Spinal cord (tissue), 10 donors: ENCODE data around the gene EFNA1. TPM values are rescaled to one million over a fixed set of nuclear protein-coding genes. Genes with fewer than 3 reads are reported as not detected.
"Not testable (repeated sequence)": the region's sequence is repeated elsewhere in the genome, so short reads cannot be mapped to it uniquely, and the experiment has no call there.

Experiments used
- DNase-seq, 6 donors: peaks; one replicate each; pipeline versions ENCODE4 v3.0.0 to v3.0.0-alpha.2; 2013 to 2015; ENCODE audit warnings: low spot score in 6 of 6, low read depth in 4 of 6
- H3K27ac ChIP-seq: one replicate; pipeline ENCODE4 v1.5.1; 2013; ENCODE audit warnings: low read depth, low read length, control low read depth
- H3K27me3 ChIP-seq: one replicate; pipeline ENCODE4 v1.6.1; 2013; ENCODE audit warnings: low read length; ENCODE audit not compliant: control insufficient read depth, insufficient read depth
- H3K36me3 ChIP-seq: one replicate; pipeline ENCODE4 v1.6.1; 2013; ENCODE audit warnings: low read length; ENCODE audit not compliant: control insufficient read depth, insufficient read depth
- H3K4me1 ChIP-seq: one replicate; pipeline ENCODE4 v1.6.1; 2013; ENCODE audit warnings: low read length; ENCODE audit not compliant: control insufficient read depth, insufficient read depth
- H3K4me3 ChIP-seq: one replicate; pipeline ENCODE4 v1.5.1; 2013; ENCODE audit warnings: low read depth, low read length, control low read depth
- H3K9me3 ChIP-seq: one replicate; pipeline ENCODE4 v1.6.1; 2013; ENCODE audit warnings: low read length; ENCODE audit not compliant: control insufficient read depth, insufficient read depth
- WGBS: methylation state at CpG from one replicate; pipeline ENCODE4 v1.1.5; 2013; ENCODE audit warnings: missing lambda C conversion rate; ENCODE audit not compliant: insufficient coverage; 5-methylcytosine and 5-hydroxymethylcytosine counted together
- polyA plus RNA-seq, 2 donors: library from polyadenylated mRNA; unstranded; fragments of 120-200 nt; gene quantifications; one replicate each; pipeline ENCODE4 v1.2.1, GENCODE V29; 2013; ENCODE audit not compliant: insufficient read length in 2 of 2
- total RNA-seq, 2 donors: library from RNA; depleted of rRNA in 1 of 2; stranded (reverse); fragments of 120-200 nt in 1 of 2; fragments of >200 nt in 1 of 2; gene quantifications; one replicate each; pipeline versions ENCODE4 v1.2.3 to v1.2.4, GENCODE V29; 2013 to 2014
- donor health status: healthy.

The EFNA1 gene
- total and polyA plus RNA-seq, 4 donors = 14.8 to 27.8 (median 20.6) TPM

DNA sequence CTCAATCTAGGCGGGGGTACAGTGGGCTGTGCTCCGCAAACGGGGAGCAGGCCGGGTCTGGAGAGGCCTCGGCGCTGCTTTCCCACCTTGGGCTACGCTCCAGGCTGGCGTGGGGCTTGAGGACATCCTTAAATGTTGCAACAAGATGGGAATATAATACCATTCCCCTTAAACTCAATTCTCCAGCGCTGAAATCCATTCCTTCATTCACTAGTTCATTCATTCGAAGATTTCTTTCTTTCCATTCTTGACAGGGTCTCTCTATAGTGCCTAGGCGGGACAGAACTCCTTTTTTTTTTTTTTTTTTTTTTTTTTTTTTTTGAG is 12.9 kb downstream of the EFNA1 start:
- Histone ChIP-seq H3K27ac (no peak overlapping the region), H3K4me1 (peaks cover 31% of the 10 kb centered on the region), H3K9me3 (no peaks in the 10 kb centered on the region), H3K36me3 (peaks cover 20% of the 10 kb centered on the region), H3K27me3 (no peaks in the 10 kb centered on the region), H3K4me3 (peak overlapping the region; percentile 91)
- 3% methylated on average over 7 of the region's 11 CpGs for WGBS
- DNase-seq = no peak

DNA sequence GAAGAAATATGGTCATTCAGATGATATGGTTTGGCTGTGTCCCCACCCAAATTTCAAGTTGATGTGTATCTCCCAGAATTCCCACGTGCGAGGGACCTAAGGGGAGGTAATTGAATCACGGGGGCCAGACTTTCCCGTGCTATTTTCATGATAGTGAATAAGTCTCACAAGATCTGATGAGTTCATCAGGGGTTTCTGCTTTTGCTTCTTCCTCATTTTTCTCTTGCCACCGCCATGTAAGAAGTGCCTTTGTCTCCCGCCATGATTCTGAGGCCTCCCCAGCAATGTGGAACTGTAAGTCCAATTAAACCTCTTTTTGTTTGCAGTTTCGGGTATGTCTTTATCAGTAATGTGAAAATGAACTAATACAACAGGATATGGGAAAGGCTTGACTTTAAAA is 14.1 kb downstream of the EFNA1 start:
- peaks cover 29% of the 10 kb centered on the region for H3K4me1 ChIP-seq
- no peak overlapping the region for H3K4me3 ChIP-seq
- H3K9me3 ChIP-seq = no peaks in the 10 kb centered on the region
- DNase-seq = no peak
- H3K36me3 ChIP-seq = peaks cover 20% of the 10 kb centered on the region
- no peak overlapping the region for H3K27ac ChIP-seq
- peaks cover 2% of the 10 kb centered on the region for H3K27me3 ChIP-seq
- 94% methylated on average over 3 of the region's 7 CpGs for WGBS

DNA sequence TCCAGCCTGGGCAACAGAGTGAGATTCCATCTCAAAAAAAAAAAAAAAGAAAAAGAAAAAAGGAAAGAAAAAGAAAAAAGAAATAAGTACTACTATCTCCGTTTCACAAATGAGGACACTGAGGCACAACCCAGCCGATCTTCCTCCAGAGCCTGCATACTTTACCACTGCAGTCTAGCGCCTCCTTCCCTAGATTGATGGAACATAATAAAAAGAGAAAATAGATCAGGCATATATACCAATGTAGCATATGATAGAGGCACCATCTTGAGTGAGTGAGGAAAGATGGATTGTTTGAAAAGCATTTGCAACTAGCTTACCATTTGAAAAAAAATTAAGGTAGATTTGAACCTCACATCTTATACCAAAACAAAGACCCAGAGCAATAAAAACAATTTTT is 17.8 kb downstream of the EFNA1 start:
- H3K27me3 ChIP-seq = peaks cover 2% of the 10 kb centered on the region
- no peak overlapping the region for H3K4me3 ChIP-seq
- no peak for DNase-seq
- H3K36me3 ChIP-seq = no peaks in the 10 kb centered on the region
- no CpG with 5 or more reads among the region's 3 CpGs for WGBS
- H3K4me1 ChIP-seq = peaks cover 5% of the 10 kb centered on the region
- no peaks in the 10 kb centered on the region for H3K9me3 ChIP-seq
- no peak overlapping the region for H3K27ac ChIP-seq

DNA sequence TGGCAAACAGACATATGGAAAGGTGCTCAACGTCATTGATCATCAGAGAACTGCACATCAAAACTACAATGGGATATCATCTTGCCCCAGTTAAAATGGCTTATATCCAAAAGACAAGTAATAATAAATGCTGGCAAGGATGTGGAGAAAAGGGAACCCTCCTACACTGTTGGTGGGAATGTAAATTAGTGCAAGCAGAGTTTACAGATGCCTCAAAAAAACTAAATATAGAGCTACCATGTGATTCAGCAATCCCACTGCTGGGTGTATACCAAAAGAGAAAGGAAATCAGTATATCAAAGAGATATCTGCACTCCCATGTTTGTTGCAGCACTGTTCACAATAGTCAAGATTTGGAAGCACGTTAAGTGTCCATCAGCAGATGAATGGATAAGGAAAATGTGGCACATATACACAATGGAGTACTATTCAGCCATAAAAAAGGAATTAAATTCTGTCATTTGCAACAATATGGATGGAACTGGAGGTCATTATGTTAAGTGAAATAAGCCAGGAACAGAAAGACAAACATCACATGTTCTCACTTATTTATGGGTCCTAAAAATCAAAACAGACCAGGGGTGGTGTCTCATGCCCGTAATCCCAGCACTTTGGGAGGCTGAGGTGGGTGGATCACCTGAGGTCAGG is 28.4 kb downstream of the EFNA1 start:
- DNase-seq, H3K36me3 ChIP-seq, H3K27me3 ChIP-seq, H3K27ac ChIP-seq, H3K4me3 ChIP-seq, H3K4me1 ChIP-seq, H3K9me3 ChIP-seq: not testable (repeated sequence)
- WGBS = no CpG with 5 or more reads among the region's 3 CpGs

DNA sequence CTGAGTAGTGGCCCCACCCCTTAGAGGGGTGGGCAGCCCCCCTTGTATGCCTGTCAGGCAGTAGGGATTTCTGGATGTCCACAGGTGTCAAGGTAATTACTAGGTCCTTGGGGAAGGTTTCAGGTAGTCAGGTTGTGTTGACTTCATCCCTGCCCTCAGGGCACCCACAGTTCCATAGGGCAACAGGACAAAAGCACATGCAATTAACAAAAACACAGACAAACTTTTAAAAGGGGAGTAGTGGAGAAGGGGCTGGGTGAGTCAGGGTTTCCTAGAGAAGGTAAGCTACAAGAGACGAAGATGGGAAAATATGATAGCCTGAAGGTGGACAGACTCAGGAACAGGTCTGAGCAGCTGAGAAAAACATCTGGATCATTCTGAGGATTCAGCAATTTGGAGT is 31.3 kb downstream of the EFNA1 start:
- no peak overlapping the region for H3K27ac ChIP-seq
- no peak overlapping the region for H3K4me3 ChIP-seq
- H3K9me3 ChIP-seq = no peaks in the 10 kb centered on the region
- H3K4me1 ChIP-seq = no peaks in the 10 kb centered on the region
- H3K36me3 ChIP-seq = no peaks in the 10 kb centered on the region
- DNase-seq = no peak
- no peaks in the 10 kb centered on the region for H3K27me3 ChIP-seq
- 57% methylated on average over 1 of the region's 1 CpG for WGBS

DNA sequence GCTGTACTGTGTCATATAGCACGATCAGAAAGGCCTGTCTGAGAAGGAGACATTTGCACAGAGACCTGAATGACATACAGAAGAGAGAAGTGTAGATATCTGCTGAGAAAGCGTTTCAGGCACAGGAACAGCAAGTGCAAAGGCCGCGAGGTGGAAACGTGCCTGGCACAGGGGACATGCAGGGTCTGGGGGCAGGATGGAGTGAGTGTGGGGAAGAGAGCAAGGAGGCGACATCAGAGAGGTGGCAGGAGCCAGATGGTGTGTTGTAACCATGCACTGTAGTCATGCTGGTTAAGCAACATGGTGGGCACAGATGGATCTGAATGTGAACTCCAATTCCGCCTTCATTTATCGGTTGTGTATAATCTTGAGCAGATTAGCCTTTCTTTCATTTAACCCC is 32.5 kb downstream of the EFNA1 start:
- Histone ChIP-seq H3K27ac (no peak overlapping the region), H3K9me3 (no peaks in the 10 kb centered on the region), H3K4me1 (no peaks in the 10 kb centered on the region), H3K4me3 (no peak overlapping the region), H3K36me3 (no peaks in the 10 kb centered on the region), H3K27me3 (no peaks in the 10 kb centered on the region)
- WGBS = 76% methylated on average over 6 of the region's 8 CpGs
- DNase-seq = no peak

DNA sequence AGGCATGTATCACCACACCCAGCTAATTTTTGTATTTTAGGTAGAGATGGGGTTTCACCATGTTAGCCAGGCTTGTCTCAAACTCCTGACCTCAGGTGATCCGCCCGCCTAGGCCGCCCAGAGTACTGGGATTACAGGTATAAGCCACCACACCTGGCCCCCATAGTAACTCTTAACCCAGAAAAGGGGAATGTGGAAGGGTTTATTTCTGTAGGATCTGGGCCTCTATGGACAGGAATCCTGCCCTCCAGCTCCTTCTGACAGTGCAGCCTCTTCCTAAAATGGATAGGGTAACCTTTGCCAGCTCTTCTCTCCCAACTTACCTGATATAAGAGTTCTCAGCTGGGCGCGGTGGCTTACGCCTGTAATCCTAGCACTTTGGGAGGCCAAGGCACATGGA is 35.0 kb downstream of the EFNA1 start:
- peaks cover 20% of the 10 kb centered on the region for H3K4me1 ChIP-seq
- H3K27ac ChIP-seq, DNase-seq, H3K9me3 ChIP-seq, H3K27me3 ChIP-seq, H3K36me3 ChIP-seq, H3K4me3 ChIP-seq: not testable (repeated sequence)
- WGBS = 100% methylated on average over 3 of the region's 6 CpGs

DNA sequence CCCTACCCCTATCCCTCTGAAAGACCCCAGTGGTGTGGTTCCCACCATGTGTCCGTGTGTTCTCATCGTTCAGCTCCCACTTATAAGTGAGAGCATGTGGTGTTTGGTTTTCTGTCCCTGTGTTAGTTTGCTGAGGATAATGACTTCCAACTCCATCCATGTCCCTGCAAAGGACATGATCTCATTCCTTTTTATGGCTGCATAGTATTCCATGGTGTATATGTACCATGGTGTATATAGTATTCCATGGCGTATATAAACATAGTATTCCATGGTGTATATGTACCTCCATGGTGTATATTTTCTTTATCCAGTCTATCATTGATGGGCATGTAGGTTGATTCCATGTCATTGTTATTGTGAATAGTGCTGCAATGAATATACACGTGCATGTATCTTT is 36.1 kb downstream of the EFNA1 start:
- not testable (repeated sequence) for DNase-seq, H3K27me3 ChIP-seq, H3K4me3 ChIP-seq, H3K36me3 ChIP-seq, H3K27ac ChIP-seq, H3K9me3 ChIP-seq
- peaks cover 24% of the 10 kb centered on the region for H3K4me1 ChIP-seq
- no CpG with 5 or more reads among the region's 4 CpGs for WGBS

DNA sequence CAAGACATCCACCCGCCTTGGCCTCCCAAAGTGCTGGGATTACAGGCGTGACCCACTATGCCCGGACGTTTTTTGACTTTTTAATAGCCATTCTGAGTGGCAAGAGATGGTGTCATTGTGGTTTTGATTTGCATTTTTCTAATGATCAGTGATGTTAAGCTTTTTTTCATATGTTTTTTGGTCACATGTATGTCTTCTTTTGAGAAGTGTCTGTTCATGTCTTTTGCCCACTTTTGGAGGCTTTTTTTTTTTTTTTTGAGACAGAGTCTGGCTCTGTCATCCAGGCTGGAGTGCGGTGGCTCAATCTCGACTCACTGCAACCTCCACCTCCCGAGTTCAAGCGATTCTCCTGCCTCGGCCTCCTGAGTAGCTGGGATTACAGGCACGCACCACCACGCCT is 36.9 kb downstream of the EFNA1 start:
- H3K27ac ChIP-seq, H3K27me3 ChIP-seq, DNase-seq, H3K4me3 ChIP-seq, H3K9me3 ChIP-seq, H3K36me3 ChIP-seq: not testable (repeated sequence)
- WGBS = 93% methylated on average over 4 of the region's 11 CpGs
- H3K4me1 ChIP-seq = peaks cover 24% of the 10 kb centered on the region

DNA sequence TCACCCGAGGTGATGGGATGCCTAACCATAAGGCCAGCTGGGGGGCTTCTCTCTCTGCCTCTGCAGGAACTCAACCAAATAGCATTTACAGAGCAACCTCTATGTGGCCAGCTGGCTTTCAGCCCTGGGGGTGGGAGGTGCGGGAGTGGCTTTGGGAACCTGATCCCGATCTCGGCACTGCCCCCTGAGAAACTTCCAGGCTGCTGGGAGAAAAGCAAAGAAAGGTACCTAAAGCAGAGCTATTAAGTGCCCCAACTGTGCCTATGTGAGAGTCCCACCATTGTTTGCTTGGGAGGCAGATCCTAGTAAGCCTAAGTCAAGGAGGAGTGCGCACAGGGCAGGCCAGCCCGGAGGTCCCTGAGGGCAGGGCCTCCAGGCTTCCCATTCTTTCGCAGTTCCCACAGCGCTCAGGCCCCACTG is 38.4 kb downstream of the EFNA1 start:
- no peak overlapping the region for H3K4me3 ChIP-seq
- H3K36me3 ChIP-seq = peaks cover 17% of the 10 kb centered on the region
- peak overlapping the region; percentile 8 for H3K27ac ChIP-seq
- WGBS = 38% methylated on average over 8 of the region's 8 CpGs
- H3K9me3 ChIP-seq = no peaks in the 10 kb centered on the region
- H3K4me1 ChIP-seq = peaks cover 25% of the 10 kb centered on the region
- DNase-seq = no peak
- no peaks in the 10 kb centered on the region for H3K27me3 ChIP-seq
